Measurements from ENCODE around the gene NUTM2G.
"Not testable (repeated sequence)": the region's sequence is repeated elsewhere in the genome, so short reads cannot be mapped to it uniquely, and the experiment has no call there.

Gene NUTM2G, protein sequence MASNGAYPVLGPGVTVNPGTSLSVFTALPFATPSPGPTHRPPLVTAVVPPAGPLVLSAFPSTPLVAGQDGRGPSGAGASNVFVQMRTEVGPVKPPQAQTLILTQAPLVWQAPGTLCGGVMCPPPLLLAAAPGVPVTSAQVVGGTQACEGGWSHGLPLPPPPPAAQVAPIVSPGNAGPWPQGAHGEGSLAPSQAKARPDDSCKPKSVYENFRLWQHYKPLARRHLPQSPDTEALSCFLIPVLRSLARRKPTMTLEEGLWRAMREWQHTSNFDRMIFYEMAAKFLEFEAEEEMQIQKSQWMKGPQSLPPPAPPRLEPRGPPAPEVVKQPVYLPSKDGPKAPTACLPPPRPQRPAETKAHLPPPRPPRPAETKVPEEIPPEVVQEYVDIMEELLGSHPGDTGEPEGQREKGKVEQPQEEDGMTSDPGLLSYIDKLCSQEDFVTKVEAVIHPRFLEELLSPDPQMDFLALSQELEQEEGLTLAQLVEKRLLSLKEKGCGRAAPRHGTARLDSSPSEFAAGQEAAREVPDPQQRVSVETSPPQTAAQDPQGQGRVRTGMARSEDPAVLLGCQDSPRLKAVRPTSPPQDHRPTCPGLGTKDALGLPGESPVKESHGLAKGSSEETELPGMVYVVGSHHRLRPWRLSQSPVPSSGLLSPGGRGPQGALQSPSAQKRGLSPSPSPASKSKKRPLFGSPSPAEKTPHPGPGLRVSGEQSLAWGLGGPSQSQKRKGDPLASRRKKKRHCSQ

GRCh38 chr9:96928543-96928942 lies at the start of gene NUTM2G:
Gene NUTM2G (plus strand): TSS chr9:96928843. CDS start chr9:96929025, 182 bp downstream.
- H3K27ac ChIP-seq (ENCODE audit: extremely low read depth, low read depth, low read length); POLR2A ChIA-PET; H3K4me1 ChIP-seq (ENCODE audit: control insufficient read depth, insufficient read depth, low read length); CTCF ChIA-PET; H3K36me3 ChIP-seq (ENCODE audit: control insufficient read depth in 2 of 2, insufficient read depth in 1 of 2, low read length in 2 of 2); H3K9me3 ChIP-seq (ENCODE audit: control insufficient read depth, insufficient read depth, low read depth, low read length); H3K4me3 ChIP-seq (ENCODE audit: low read depth, low read length): not testable (repeated sequence)

GRCh38 chr9:96883922-96884321 lies 44.7 kb upstream of the NUTM2G start:
- Histone ChIP-seq H3K4me3 (ENCODE audit: low read depth, low read length) (no peak overlapping the region), H3K9me3 (ENCODE audit: control insufficient read depth, insufficient read depth, low read depth, low read length) (no peaks in the 10 kb centered on the region), H3K27ac (ENCODE audit: extremely low read depth, low read depth, low read length) (no peak overlapping the region), H3K4me1 (ENCODE audit: control insufficient read depth, insufficient read depth, low read length) (no peaks in the 10 kb centered on the region), H3K36me3 (ENCODE audit: control insufficient read depth in 2 of 2, insufficient read depth in 1 of 2, low read length in 2 of 2) (no peaks in the 10 kb centered on the region)
- TF ChIP-seq OVOL3 (tag by site-specific recombination; IDR thresholded peaks at IDR 0.05), result no peak
- TF ChIP-seq, protein P1, sequence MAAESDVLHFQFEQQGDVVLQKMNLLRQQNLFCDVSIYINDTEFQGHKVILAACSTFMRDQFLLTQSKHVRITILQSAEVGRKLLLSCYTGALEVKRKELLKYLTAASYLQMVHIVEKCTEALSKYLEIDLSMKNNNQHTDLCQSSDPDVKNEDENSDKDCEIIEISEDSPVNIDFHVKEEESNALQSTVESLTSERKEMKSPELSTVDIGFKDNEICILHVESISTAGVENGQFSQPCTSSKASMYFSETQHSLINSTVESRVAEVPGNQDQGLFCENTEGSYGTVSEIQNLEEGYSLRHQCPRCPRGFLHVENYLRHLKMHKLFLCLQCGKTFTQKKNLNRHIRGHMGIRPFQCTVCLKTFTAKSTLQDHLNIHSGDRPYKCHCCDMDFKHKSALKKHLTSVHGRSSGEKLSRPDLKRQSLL (tag by site-specific recombination; IDR thresholded peaks at IDR 0.05), result no peak
- TF ChIP-seq, protein P2, sequence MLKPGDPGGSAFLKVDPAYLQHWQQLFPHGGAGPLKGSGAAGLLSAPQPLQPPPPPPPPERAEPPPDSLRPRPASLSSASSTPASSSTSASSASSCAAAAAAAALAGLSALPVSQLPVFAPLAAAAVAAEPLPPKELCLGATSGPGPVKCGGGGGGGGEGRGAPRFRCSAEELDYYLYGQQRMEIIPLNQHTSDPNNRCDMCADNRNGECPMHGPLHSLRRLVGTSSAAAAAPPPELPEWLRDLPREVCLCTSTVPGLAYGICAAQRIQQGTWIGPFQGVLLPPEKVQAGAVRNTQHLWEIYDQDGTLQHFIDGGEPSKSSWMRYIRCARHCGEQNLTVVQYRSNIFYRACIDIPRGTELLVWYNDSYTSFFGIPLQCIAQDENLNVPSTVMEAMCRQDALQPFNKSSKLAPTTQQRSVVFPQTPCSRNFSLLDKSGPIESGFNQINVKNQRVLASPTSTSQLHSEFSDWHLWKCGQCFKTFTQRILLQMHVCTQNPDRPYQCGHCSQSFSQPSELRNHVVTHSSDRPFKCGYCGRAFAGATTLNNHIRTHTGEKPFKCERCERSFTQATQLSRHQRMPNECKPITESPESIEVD (tag by site-specific recombination; IDR thresholded peaks at IDR 0.05), result no peak
- POLR2A ChIA-PET, result no interaction called here
- CTCF ChIA-PET, result interaction anchor here (0.7 to 1.6 kb wide), 3 partner anchors 8 to 27 kb away, joined by 3 to 6 read pairs (median 4); no protein-coding TSS in a partner anchor

DNA sequence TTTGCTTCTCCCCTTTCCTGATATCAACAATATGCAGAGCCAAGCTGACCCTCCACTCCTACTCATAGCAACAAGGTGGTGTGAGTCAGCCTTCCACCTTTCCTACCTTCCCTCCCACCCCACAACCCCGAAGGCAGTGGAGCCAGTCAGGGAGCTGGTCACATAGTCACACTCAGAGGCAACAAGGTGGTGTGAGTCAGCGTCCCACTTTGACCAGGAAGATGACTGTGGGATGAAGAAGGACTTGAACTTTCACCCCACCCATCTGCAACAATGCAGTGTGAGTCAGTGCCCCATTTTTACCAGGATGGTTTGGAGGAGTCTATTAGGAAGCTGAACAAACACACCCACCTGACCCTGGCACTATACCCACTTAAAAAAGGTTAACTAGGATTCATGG lies 44.2 kb upstream of the NUTM2G start:
- Histone ChIP-seq H3K9me3 (ENCODE audit: control insufficient read depth, insufficient read depth, low read depth, low read length) (no peaks in the 10 kb centered on the region), H3K4me1 (ENCODE audit: control insufficient read depth, insufficient read depth, low read length) (no peaks in the 10 kb centered on the region), H3K36me3 (ENCODE audit: control insufficient read depth in 2 of 2, insufficient read depth in 1 of 2, low read length in 2 of 2) (no peaks in the 10 kb centered on the region), H3K27ac (ENCODE audit: extremely low read depth, low read depth, low read length) (no peak overlapping the region), H3K4me3 (ENCODE audit: low read depth, low read length) (no peak overlapping the region)
- ChIA-PET POLR2A (no interaction called here), CTCF (interaction anchor here (0.7 to 1.6 kb wide), 2 partner anchors 9 to 28 kb away, joined by 3 to 6 read pairs; no protein-coding TSS in a partner anchor)
- TF ChIP-seq ZNF433 (tag by site-specific recombination; IDR thresholded peaks at IDR 0.05; ENCODE audit: low read depth) (no peak), SCRT2 (tag by site-specific recombination; IDR thresholded peaks at IDR 0.05) (peak; percentile 43; the same call in 1 of the 2 replicates), ZFHX2 (tag by site-specific recombination; conservative IDR thresholded peaks at IDR 0.05) (peak; percentile 59), MYNN (tag by site-specific recombination; IDR thresholded peaks at IDR 0.05; ENCODE audit: borderline replicate concordance) (no peak), OVOL3 (tag by site-specific recombination; IDR thresholded peaks at IDR 0.05) (no peak), EGR2 (tag by site-specific recombination; IDR thresholded peaks at IDR 0.05; ENCODE audit: low read depth) (peak; percentile 74), ZNF362 (tag by site-specific recombination; IDR thresholded peaks at IDR 0.05) (no peak)
- TF ChIP-seq, protein P1 (tag by site-specific recombination; IDR thresholded peaks at IDR 0.05), result no peak

- H3K4me1 ChIP-seq (ENCODE audit: control insufficient read depth, insufficient read depth, low read length), result no peaks in the 10 kb centered on the region
- no peaks in the 10 kb centered on the region for H3K9me3 ChIP-seq (ENCODE audit: control insufficient read depth, insufficient read depth, low read depth, low read length)
- ChIA-PET POLR2A (no interaction called here), CTCF (no interaction called here)
- H3K27ac ChIP-seq (ENCODE audit: extremely low read depth, low read depth, low read length), result no peak overlapping the region
- H3K4me3 ChIP-seq (ENCODE audit: low read depth, low read length), result no peak overlapping the region
- TF ChIP-seq ZNF558 (tag by site-specific recombination; IDR thresholded peaks at IDR 0.05) (peak; percentile 91), ZNF138 (tag by site-specific recombination; IDR thresholded peaks at IDR 0.05; ENCODE audit: borderline replicate concordance) (no peak)
- H3K36me3 ChIP-seq (ENCODE audit: control insufficient read depth in 2 of 2, insufficient read depth in 1 of 2, low read length in 2 of 2), result no peaks in the 10 kb centered on the region
Observed at GRCh38 chr9:96885424-96885823, 43.2 kb upstream of the NUTM2G start.

Measured in HEK293 (cell line).